ENCODE results near the gene BCAS4.
A peak's percentile ranks its signal among the peaks of the same experiment; 100 is the strongest.

The BCAS4 gene

DNA sequence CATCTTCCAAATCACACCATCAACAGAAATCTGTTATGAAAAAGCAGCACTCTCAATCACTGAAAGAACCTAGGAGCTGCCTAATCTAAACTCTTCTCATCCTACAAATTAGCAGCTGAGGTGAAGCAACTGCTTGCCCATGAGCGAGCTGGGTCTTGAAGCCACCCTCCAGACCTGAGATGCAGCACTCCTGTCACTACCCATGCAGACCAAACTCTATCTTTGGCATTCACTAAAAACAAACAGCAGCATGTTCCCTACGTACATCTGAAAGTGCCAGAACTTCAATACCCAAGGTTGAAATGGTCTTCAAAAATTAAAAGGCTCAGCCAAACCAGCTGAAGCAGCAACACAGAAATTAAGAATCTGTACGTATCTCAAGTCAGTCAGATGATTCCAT, 122.1 kb downstream of the BCAS4 start:
- no peak for FAIRE-seq

DNA sequence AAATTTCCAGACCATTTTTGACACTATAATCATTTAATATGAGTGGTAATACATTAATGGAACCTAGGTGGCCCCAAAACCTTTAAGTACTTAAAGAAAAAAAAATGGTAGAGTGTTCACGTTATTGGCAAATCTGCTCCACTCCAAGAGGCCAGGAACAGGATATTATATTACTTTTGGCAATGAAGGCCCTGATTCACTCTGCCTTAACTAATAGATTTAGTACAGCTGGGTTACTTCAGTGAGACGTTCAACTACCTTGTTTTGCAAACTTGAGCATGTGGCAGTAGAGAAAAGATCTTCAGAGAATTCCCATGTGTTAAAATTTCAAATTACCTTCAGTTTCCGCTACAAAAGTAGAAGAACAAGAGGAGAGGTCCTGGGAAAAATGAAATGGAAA, 123.5 kb downstream of the BCAS4 start:
- FAIRE-seq = no peak

DNA sequence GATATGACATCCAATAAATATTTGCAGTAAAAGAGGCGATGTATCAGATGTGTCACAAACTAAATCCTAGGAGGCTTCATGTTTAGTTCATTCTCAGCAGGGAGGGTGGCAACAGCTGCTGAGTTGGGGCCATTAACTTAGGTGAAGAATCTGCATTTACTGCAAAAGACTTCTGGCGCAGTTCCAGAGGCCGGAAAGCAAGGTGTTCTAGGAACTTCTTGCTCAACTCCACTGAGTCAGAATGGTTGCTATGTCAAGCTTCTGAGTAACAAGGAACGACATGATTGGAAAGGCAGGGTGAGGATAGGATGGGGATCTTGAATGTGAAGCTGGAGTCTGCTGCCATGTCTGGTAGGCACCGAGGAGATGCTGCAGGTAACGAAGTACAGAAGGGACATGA, 124.7 kb downstream of the BCAS4 start:
- FAIRE-seq = no peak

DNA sequence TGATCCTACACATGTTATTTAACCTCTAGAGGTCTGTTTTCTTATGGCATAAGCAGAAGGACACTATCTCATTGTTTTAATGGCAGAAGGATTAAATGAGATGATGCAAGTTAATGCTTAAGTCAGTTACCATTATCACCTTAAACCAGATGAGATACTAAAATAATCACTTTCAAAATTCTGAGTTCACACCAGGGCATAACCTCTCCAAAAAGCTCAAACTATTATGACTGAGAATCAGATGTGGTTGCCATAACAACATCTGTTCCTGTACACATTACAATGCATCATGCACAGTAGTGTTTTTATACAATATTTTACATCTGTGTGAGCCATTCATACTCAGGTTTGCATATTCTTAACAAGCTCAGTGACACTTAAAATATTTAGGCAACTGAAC, 126.1 kb downstream of the BCAS4 start:
- FAIRE-seq = no peak

DNA sequence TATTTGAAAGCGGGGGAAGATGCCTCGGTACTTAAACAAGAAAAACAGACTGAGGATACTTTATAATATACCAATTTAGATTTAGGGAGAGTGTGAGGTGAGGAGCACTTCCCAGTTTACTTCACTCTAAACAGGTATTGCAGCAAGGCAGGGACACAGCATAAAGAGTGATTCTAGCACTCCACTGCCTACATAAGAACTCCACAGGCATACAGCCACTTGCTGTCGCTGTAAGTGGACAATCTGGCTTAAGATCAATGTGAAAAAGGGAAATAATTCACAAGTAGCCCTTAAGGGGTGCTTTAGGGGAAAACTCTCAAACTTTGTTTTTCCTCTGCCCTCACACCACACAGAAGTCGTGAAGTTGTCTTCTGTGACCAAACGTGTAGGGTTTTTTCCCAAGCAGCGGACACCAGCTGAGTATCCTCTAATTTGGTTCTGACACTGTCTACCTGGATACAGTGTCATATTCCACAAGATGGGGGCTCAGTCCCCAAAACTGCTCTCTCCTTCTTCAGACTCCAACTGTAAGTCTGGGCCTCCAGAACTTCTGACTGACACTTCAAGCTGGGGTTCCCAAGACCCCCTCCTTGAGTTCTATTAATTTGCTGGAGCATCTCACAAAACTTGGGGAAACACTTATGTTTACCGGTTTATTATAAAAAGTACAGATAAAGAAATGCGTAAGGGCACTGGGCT, 127.1 kb downstream of the BCAS4 start:
- no peak for FAIRE-seq

DNA sequence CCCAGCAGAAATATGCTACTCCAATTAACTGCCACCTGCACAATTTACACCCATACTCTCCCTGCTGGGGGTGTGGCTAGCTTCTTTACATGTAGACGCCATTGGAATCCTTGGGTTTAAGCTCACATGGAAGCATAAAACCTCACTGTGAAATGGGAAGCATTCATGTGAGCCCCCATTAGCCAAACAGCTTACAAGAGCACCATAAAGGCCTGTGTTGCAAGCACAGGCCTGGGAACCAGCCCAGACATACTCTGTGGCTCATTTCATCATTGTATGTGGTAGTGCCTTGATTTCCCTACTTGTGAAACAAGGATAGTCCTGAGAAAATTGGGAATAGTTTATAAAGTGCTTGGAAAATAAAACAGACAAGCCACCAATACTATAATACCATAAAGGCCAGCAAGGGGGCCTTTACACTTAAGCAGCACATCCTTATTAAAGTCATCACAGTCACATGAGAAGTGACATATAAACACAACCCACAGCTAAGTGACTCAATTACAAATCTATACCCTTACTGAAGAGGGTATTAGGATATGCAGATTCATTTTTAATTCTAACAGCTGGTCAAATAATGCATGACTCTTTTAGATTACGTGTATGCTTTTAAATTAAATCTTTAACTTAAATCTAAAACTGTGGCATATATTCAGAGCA, 129.5 kb downstream of the BCAS4 start:
- no peak for FAIRE-seq

DNA sequence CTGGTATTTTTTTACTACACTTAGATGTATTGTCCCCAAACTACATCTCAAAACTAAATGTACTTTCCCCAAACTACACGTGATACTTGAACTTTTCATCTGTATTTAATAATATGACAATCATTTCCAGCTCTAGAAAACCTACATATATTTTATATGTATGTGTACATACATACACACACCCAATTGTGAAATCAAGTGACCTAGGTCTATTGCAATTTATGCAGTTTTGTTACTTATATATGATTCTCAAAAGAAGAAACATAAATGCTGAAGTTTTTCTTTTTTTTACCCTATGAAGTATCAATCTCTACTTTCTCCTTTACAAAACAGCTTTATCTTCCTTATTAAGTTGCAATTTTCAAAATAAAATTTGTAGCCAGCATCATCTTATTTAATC, 131.7 kb downstream of the BCAS4 start:
- peak; percentile 66 for FAIRE-seq

Data from G401.6 (cell line).